ENCODE measurements around the gene ZNF837.

Gene ZNF837

GRCh38 chr19:58386576-58387337 lies 5.9 kb upstream of the ZNF837 start, which contains the start of gene RPS5:
TSS of gene RPS5 (plus strand) at chr19:58387269. CDS start at chr19:58388138, 869 bp downstream.
- H3K79me2 ChIP-seq (ENCODE audit: control insufficient read depth, low read length) = peaks cover 69% of the 10 kb centered on the region
- H3K4me1 ChIP-seq (ENCODE audit: control insufficient read depth, low read length) = peaks cover 44% of the 10 kb centered on the region
- H3K36me3 ChIP-seq (ENCODE audit: control insufficient read depth, low read length) = peaks cover 42% of the 10 kb centered on the region
- peak within 1 kb of the TSS; percentile 88 for H3K4me3 ChIP-seq (ENCODE audit: low read length)
- H3K9me3 ChIP-seq (ENCODE audit: control insufficient read depth, insufficient read depth, low read length) = no peaks in the 10 kb centered on the region
- peak within 1 kb of the TSS; percentile 82 for H3K27ac ChIP-seq (ENCODE audit: low read depth, low read length)
- H3K27me3 ChIP-seq (ENCODE audit: control insufficient read depth, low read length) = no peaks in the 10 kb centered on the region
- peak within 1 kb of the TSS; percentile 98 for H3K4me2 ChIP-seq (ENCODE audit: low read length)
- peaks cover 13% of the 10 kb centered on the region for H3F3A ChIP-seq (ENCODE audit: control insufficient read depth, insufficient read depth)
- no peak for TF ChIP-seq EZH2phosphoT487 (IDR thresholded peaks at IDR 0.05; ENCODE audit: borderline replicate concordance, low read length)
- TF ChIP-seq CTCF (IDR thresholded peaks at IDR 0.05; ENCODE audit: low read depth, low read length, poor library complexity, severe bottlenecking) = no peak
- peaks cover 14% of the 10 kb centered on the region for H4K20me1 ChIP-seq (ENCODE audit: control insufficient read depth, insufficient read depth, low read depth, low read length)
- no peaks in the 10 kb centered on the region for H3K9me2 ChIP-seq (replicated peaks; ENCODE audit: control insufficient read depth, low read length)

- Histone ChIP-seq H3K9me3 (ENCODE audit: control insufficient read depth, insufficient read depth, low read length) (no peaks in the 10 kb centered on the region), H3K4me2 (ENCODE audit: low read length) (peak overlapping the region; percentile 98), H3K4me1 (ENCODE audit: control insufficient read depth, low read length) (peaks cover 44% of the 10 kb centered on the region), H3K36me3 (ENCODE audit: control insufficient read depth, low read length) (peaks cover 35% of the 10 kb centered on the region), H3K9me2 (replicated peaks; ENCODE audit: control insufficient read depth, low read length) (no peaks in the 10 kb centered on the region), H4K20me1 (ENCODE audit: control insufficient read depth, insufficient read depth, low read depth, low read length) (peaks cover 14% of the 10 kb centered on the region), H3K27ac (ENCODE audit: low read depth, low read length) (peak overlapping the region; percentile 82), H3F3A (ENCODE audit: control insufficient read depth, insufficient read depth) (peaks cover 11% of the 10 kb centered on the region), H3K4me3 (ENCODE audit: low read length) (peak overlapping the region; percentile 88), H3K27me3 (ENCODE audit: control insufficient read depth, low read length) (no peaks in the 10 kb centered on the region), H3K79me2 (ENCODE audit: control insufficient read depth, low read length) (peaks cover 69% of the 10 kb centered on the region)
- no peak for TF ChIP-seq CTCF (IDR thresholded peaks at IDR 0.05; ENCODE audit: low read depth, low read length, poor library complexity, severe bottlenecking)
- TF ChIP-seq EZH2phosphoT487 (IDR thresholded peaks at IDR 0.05; ENCODE audit: borderline replicate concordance, low read length) = no peak
Observed at GRCh38 chr19:58385891-58386575, 5.2 kb upstream of the ZNF837 start.

- Histone ChIP-seq H3K27ac (ENCODE audit: low read depth, low read length) (peak overlapping the region; percentile 82), H3K79me2 (ENCODE audit: control insufficient read depth, low read length) (peaks cover 63% of the 10 kb centered on the region), H4K20me1 (ENCODE audit: control insufficient read depth, insufficient read depth, low read depth, low read length) (peaks cover 10% of the 10 kb centered on the region), H3K4me1 (ENCODE audit: control insufficient read depth, low read length) (peaks cover 44% of the 10 kb centered on the region), H3K9me2 (replicated peaks; ENCODE audit: control insufficient read depth, low read length) (no peaks in the 10 kb centered on the region), H3K4me3 (ENCODE audit: low read length) (peak overlapping the region; percentile 88), H3K27me3 (ENCODE audit: control insufficient read depth, low read length) (no peaks in the 10 kb centered on the region), H3F3A (ENCODE audit: control insufficient read depth, insufficient read depth) (peaks cover 5% of the 10 kb centered on the region), H3K9me3 (ENCODE audit: control insufficient read depth, insufficient read depth, low read length) (no peaks in the 10 kb centered on the region), H3K36me3 (ENCODE audit: control insufficient read depth, low read length) (peaks cover 28% of the 10 kb centered on the region), H3K4me2 (ENCODE audit: low read length) (peak overlapping the region; percentile 98)
- TF ChIP-seq CTCF (IDR thresholded peaks at IDR 0.05; ENCODE audit: low read depth, low read length, poor library complexity, severe bottlenecking) = no peak
- no peak for TF ChIP-seq EZH2phosphoT487 (IDR thresholded peaks at IDR 0.05; ENCODE audit: borderline replicate concordance, low read length)
Observed at GRCh38 chr19:58385313-58385890, 4.6 kb upstream of the ZNF837 start.
